ENCODE data around the gene C15orf61. TPM values are rescaled to one million over a fixed set of nuclear protein-coding genes. Genes with fewer than 3 reads are reported as not detected.

C15orf61 gene
- total RNA-seq, 2 donors from 2014 or later, result 2.9 to 4.2 TPM

GRCh38 chr15:67550522-67550921 is 29.6 kb downstream of the C15orf61 start:
- Mint-ChIP-seq H3K4me1 (peaks cover 6% of the 10 kb centered on the region), H3K36me3 (ENCODE audit: low read depth) (peaks cover 39% of the 10 kb centered on the region), H3K27ac (no peak overlapping the region), H3K4me3 (no peak overlapping the region), H3K27me3 (no peaks in the 10 kb centered on the region), H3K9me3 (no peaks in the 10 kb centered on the region)
- no peak for ATAC-seq (replicated peaks)

GRCh38 chr15:67551207-67551743 is 30.3 kb downstream of the C15orf61 start:
- H3K9me3 Mint-ChIP-seq, result no peaks in the 10 kb centered on the region
- H3K4me1 Mint-ChIP-seq, result peaks cover 6% of the 10 kb centered on the region
- no peak overlapping the region for H3K27ac Mint-ChIP-seq
- no peak overlapping the region for H3K4me3 Mint-ChIP-seq
- H3K36me3 Mint-ChIP-seq (ENCODE audit: low read depth), result peaks cover 45% of the 10 kb centered on the region
- no peaks in the 10 kb centered on the region for H3K27me3 Mint-ChIP-seq
- no peak for ATAC-seq (replicated peaks)

- H3K27me3 Mint-ChIP-seq, result no peaks in the 10 kb centered on the region
- H3K36me3 Mint-ChIP-seq (ENCODE audit: low read depth), result peaks cover 60% of the 10 kb centered on the region
- no peak overlapping the region for H3K27ac Mint-ChIP-seq
- no peaks in the 10 kb centered on the region for H3K9me3 Mint-ChIP-seq
- no peak overlapping the region for H3K4me3 Mint-ChIP-seq
- ATAC-seq (replicated peaks), result no peak
- peaks cover 6% of the 10 kb centered on the region for H3K4me1 Mint-ChIP-seq
Observed at GRCh38 chr15:67554580-67554979, 33.6 kb downstream of the C15orf61 start.

GRCh38 chr15:67556976-67557570 is 36.1 kb downstream of the C15orf61 start:
- Mint-ChIP-seq H3K4me1 (peaks cover 6% of the 10 kb centered on the region), H3K4me3 (no peak overlapping the region), H3K27me3 (no peaks in the 10 kb centered on the region), H3K9me3 (no peaks in the 10 kb centered on the region), H3K36me3 (ENCODE audit: low read depth) (peaks cover 41% of the 10 kb centered on the region), H3K27ac (no peak overlapping the region)
- no peak for ATAC-seq (replicated peaks)

- Mint-ChIP-seq H3K36me3 (ENCODE audit: low read depth) (peaks cover 41% of the 10 kb centered on the region), H3K4me3 (no peak overlapping the region), H3K9me3 (no peaks in the 10 kb centered on the region), H3K27me3 (no peaks in the 10 kb centered on the region), H3K27ac (no peak overlapping the region), H3K4me1 (peaks cover 6% of the 10 kb centered on the region)
- no peak for ATAC-seq (replicated peaks)
Observed at GRCh38 chr15:67558502-67558901, 37.6 kb downstream of the C15orf61 start.

GRCh38 chr15:67559158-67559557 is 38.2 kb downstream of the C15orf61 start:
- peaks cover 8% of the 10 kb centered on the region for H3K4me1 Mint-ChIP-seq
- H3K36me3 Mint-ChIP-seq (ENCODE audit: low read depth), result peaks cover 41% of the 10 kb centered on the region
- no peak overlapping the region for H3K27ac Mint-ChIP-seq

GRCh38 chr15:67559576-67559975 is 38.6 kb downstream of the C15orf61 start:
- no peak for ATAC-seq (replicated peaks)
- no peaks in the 10 kb centered on the region for H3K27me3 Mint-ChIP-seq
- H3K4me1 Mint-ChIP-seq, result peaks cover 12% of the 10 kb centered on the region
- no peak overlapping the region for H3K4me3 Mint-ChIP-seq
- H3K9me3 Mint-ChIP-seq, result no peaks in the 10 kb centered on the region
- no peak overlapping the region for H3K27ac Mint-ChIP-seq
- peaks cover 40% of the 10 kb centered on the region for H3K36me3 Mint-ChIP-seq (ENCODE audit: low read depth)

More at GRCh38 chr15:67559158-67559557, 38.2 kb downstream of the C15orf61 start:
- H3K9me3 Mint-ChIP-seq, result no peaks in the 10 kb centered on the region
- no peak for ATAC-seq (replicated peaks)
- no peaks in the 10 kb centered on the region for H3K27me3 Mint-ChIP-seq
- H3K4me3 Mint-ChIP-seq, result no peak overlapping the region

GRCh38 chr15:67560320-67560719 is 39.4 kb downstream of the C15orf61 start:
- Mint-ChIP-seq H3K36me3 (ENCODE audit: low read depth) (peaks cover 34% of the 10 kb centered on the region), H3K27me3 (no peaks in the 10 kb centered on the region), H3K4me3 (no peak overlapping the region), H3K4me1 (peaks cover 10% of the 10 kb centered on the region), H3K27ac (no peak overlapping the region), H3K9me3 (no peaks in the 10 kb centered on the region)
- ATAC-seq (replicated peaks), result no peak

GRCh38 chr15:67563092-67563491 is 42.2 kb downstream of the C15orf61 start:
- Mint-ChIP-seq H3K4me1 (peaks cover 10% of the 10 kb centered on the region), H3K9me3 (no peaks in the 10 kb centered on the region), H3K36me3 (ENCODE audit: low read depth) (peaks cover 16% of the 10 kb centered on the region), H3K4me3 (no peak overlapping the region), H3K27ac (no peak overlapping the region), H3K27me3 (no peaks in the 10 kb centered on the region)
- no peak for ATAC-seq (replicated peaks)

GRCh38 chr15:67564021-67564967 is 43.4 kb downstream of the C15orf61 start:
- Mint-ChIP-seq H3K4me1 (peaks cover 10% of the 10 kb centered on the region), H3K4me3 (no peak overlapping the region), H3K27me3 (no peaks in the 10 kb centered on the region), H3K9me3 (no peaks in the 10 kb centered on the region), H3K27ac (peak overlapping the region; percentile 8), H3K36me3 (ENCODE audit: low read depth) (peaks cover 8% of the 10 kb centered on the region)
- ATAC-seq (replicated peaks), result peak; percentile 83

- Mint-ChIP-seq H3K4me1 (peaks cover 10% of the 10 kb centered on the region), H3K9me3 (no peaks in the 10 kb centered on the region), H3K4me3 (no peak overlapping the region), H3K27ac (no peak overlapping the region), H3K27me3 (no peaks in the 10 kb centered on the region), H3K36me3 (ENCODE audit: low read depth) (peaks cover 5% of the 10 kb centered on the region)
- ATAC-seq (replicated peaks), result peak; percentile 86
Observed at GRCh38 chr15:67564968-67565345, 44.0 kb downstream of the C15orf61 start.

GRCh38 chr15:67569668-67570067 is 48.7 kb downstream of the C15orf61 start:
- peaks cover 4% of the 10 kb centered on the region for H3K4me1 Mint-ChIP-seq
- peaks cover 5% of the 10 kb centered on the region for H3K36me3 Mint-ChIP-seq (ENCODE audit: low read depth)
- no peak overlapping the region for H3K27ac Mint-ChIP-seq
- H3K27me3 Mint-ChIP-seq, result no peaks in the 10 kb centered on the region
- H3K4me3 Mint-ChIP-seq, result no peak overlapping the region
- H3K9me3 Mint-ChIP-seq, result no peaks in the 10 kb centered on the region
- no peak for ATAC-seq (replicated peaks)

- no peak for ATAC-seq (replicated peaks)
- Mint-ChIP-seq H3K27ac (no peak overlapping the region), H3K4me1 (no peaks in the 10 kb centered on the region), H3K9me3 (no peaks in the 10 kb centered on the region), H3K27me3 (no peaks in the 10 kb centered on the region), H3K36me3 (ENCODE audit: low read depth) (peaks cover 5% of the 10 kb centered on the region), H3K4me3 (no peak overlapping the region)
Observed at GRCh38 chr15:67570875-67571647, 50.1 kb downstream of the C15orf61 start.

GRCh38 chr15:67571648-67572415 is 50.9 kb downstream of the C15orf61 start:
- no peak for ATAC-seq (replicated peaks)
- Mint-ChIP-seq H3K27me3 (no peaks in the 10 kb centered on the region), H3K36me3 (ENCODE audit: low read depth) (peaks cover 5% of the 10 kb centered on the region), H3K9me3 (no peaks in the 10 kb centered on the region), H3K27ac (no peak overlapping the region), H3K4me3 (no peak overlapping the region), H3K4me1 (no peaks in the 10 kb centered on the region)
